GM12873 (cell line): ENCODE measurements around the gene CFAP61.
A peak's percentile ranks its signal among the peaks of the same experiment; 100 is the strongest.

Experiments used
- CTCF ChIP-seq: IDR thresholded peaks from 2 replicates; pipeline ENCODE4 v1.5.1; 2012; ENCODE audit warnings: low read depth, mild to moderate bottlenecking, moderate library complexity, low read length, control low read depth; ENCODE audit not compliant: insufficient read depth; ENCODE audit errors: missing control alignments

The CFAP61 gene

GRCh38 chr20:20407891-20408805 lies 355.8 kb downstream of the CFAP61 start:
- peak; percentile 24 for TF ChIP-seq CTCF

- TF ChIP-seq CTCF: no peak
These were observed 357.0 kb downstream of the CFAP61 start for GRCh38 chr20:20409331-20409730.
